HEK293T (cell line): ENCODE results near the gene VSX2.

Experiments used
- CTCF ChIA-PET: fragments of 350-600 bp; formaldehyde crosslinking; extraction: SDS; loops from one replicate; lab custom pipeline; 2021; ENCODE audit warnings: antibody characterized with exemption, inconsistent platforms; lab: Yijun Ruan, JAX
- POLR2A ChIA-PET: fragments of 350-600 bp; formaldehyde crosslinking; extraction: SDS; loops from one replicate; lab custom pipeline; 2020; ENCODE audit warnings: antibody characterized with exemption, inconsistent platforms; lab: Yijun Ruan, JAX
- DNase-seq: peaks from one replicate; pipeline ENCODE4 v3.0.0; 2012; ENCODE audit warnings: mixed read lengths; ENCODE audit errors: extremely low spot score
- ARNT ChIP-seq: fragments of 450-650 bp; IDR thresholded peaks from 2 replicates; pipeline ENCODE4 v1.6.1; 2017; ENCODE audit warnings: mild to moderate bottlenecking
- BHLHE40 ChIP-seq: fragments of 450-650 bp; IDR thresholded peaks from 2 replicates; pipeline ENCODE4 v1.6.1; 2016; ENCODE audit warnings: mild to moderate bottlenecking, moderate library complexity, borderline replicate concordance
- CTBP1 ChIP-seq: fragments of 450-650 bp; IDR thresholded peaks from 2 replicates; pipeline ENCODE4 v1.6.1; 2016; ENCODE audit warnings: borderline replicate concordance
- ELF4 ChIP-seq: fragments of 450-650 bp; IDR thresholded peaks from 2 replicates; pipeline ENCODE4 v1.6.1; 2017; ENCODE audit warnings: antibody characterized with exemption
- FOXA1 ChIP-seq: fragments of 450-650 bp; IDR thresholded peaks from 2 replicates; pipeline ENCODE4 v1.6.1; 2016; ENCODE audit warnings: mild to moderate bottlenecking
- FOXK2 ChIP-seq: fragments of 450-650 bp; IDR thresholded peaks from 2 replicates; pipeline ENCODE4 v1.6.1; 2016; ENCODE audit warnings: mild to moderate bottlenecking
- FOXM1 ChIP-seq: fragments of 450-650 bp; IDR thresholded peaks from 2 replicates; pipeline ENCODE4 v1.6.1; 2017; ENCODE audit warnings: mild to moderate bottlenecking, borderline replicate concordance
- HDGF ChIP-seq: fragments of 450-650 bp; IDR thresholded peaks from 2 replicates; pipeline ENCODE4 v1.6.1; 2017; ENCODE audit warnings: antibody characterized with exemption, borderline replicate concordance
- L3MBTL2 ChIP-seq: fragments of 450-650 bp; conservative IDR thresholded peaks from 2 replicates; pipeline ENCODE4 v1.6.1; 2016; ENCODE audit warnings: mild to moderate bottlenecking
- LEF1 ChIP-seq: fragments of 450-650 bp; IDR thresholded peaks from 2 replicates; pipeline ENCODE4 v1.6.1; 2017; ENCODE audit warnings: mild to moderate bottlenecking, borderline replicate concordance
- NFRKB ChIP-seq: fragments of 450-650 bp; IDR thresholded peaks from 2 replicates; pipeline ENCODE4 v1.6.1; 2016; ENCODE audit warnings: mild to moderate bottlenecking, moderate library complexity
- PKNOX1 ChIP-seq: fragments of 450-650 bp; IDR thresholded peaks from 2 replicates; pipeline ENCODE4 v1.6.1; 2016
- SP1 ChIP-seq: fragments of 450-650 bp; IDR thresholded peaks from 2 replicates; pipeline ENCODE4 v1.6.1; 2017
- SUZ12 ChIP-seq: fragments of 450-650 bp; IDR thresholded peaks from 2 replicates; pipeline ENCODE4 v1.6.1; 2016; ENCODE audit warnings: mild to moderate bottlenecking
- TARDBP ChIP-seq: fragments of 450-650 bp; IDR thresholded peaks from 2 replicates; pipeline ENCODE4 v1.6.1; 2016
- ZNF384 ChIP-seq: fragments of 450-650 bp; IDR thresholded peaks from 2 replicates; pipeline ENCODE4 v1.6.1; 2016

Gene VSX2

GRCh38 chr14:74213907-74214803 lies 25.1 kb upstream of the VSX2 start:
- TF ChIP-seq SP1 (no peak), CTBP1 (no peak), SUZ12 (no peak), ARNT (no peak), L3MBTL2 (no peak), BHLHE40 (no peak), ZNF384 (no peak), PKNOX1 (no peak), FOXK2 (no peak), TARDBP (no peak), FOXM1 (no peak), HDGF (no peak)
- CTCF ChIA-PET, result interaction anchor here (0.6 to 1.4 kb wide), 3 partner anchors 37 to 79 kb away, joined by 3 to 6 read pairs (median 5); no protein-coding TSS in a partner anchor
- POLR2A ChIA-PET, result interaction anchor here (0.8 kb wide), 1 partner anchor 34 kb away, joined by 3 read pairs; no protein-coding TSS in a partner anchor
- DNase-seq, result no peak

GRCh38 chr14:74216671-74217070 lies 22.6 kb upstream of the VSX2 start:
- DNase-seq, result no peak
- ChIA-PET POLR2A (no interaction called here), CTCF (interaction anchor here (0.6 kb wide), 2 partner anchors 35 to 199 kb away, joined by 3 read pairs; no protein-coding TSS in a partner anchor)
- no peak for TF ChIP-seq CTBP1
- no peak for TF ChIP-seq ARNT
- no peak for TF ChIP-seq ZNF384
- TF ChIP-seq HDGF, result no peak
- TF ChIP-seq SP1, result no peak
- TF ChIP-seq ELF4, result no peak
- TF ChIP-seq L3MBTL2, result no peak
- no peak for TF ChIP-seq LEF1
- TF ChIP-seq TARDBP, result no peak

- CTCF ChIA-PET, result interaction anchor here (1.1 to 1.9 kb wide), 3 partner anchors 8 to 39 kb away, joined by 4 to 7 read pairs (median 5); no protein-coding TSS in a partner anchor
Observed at GRCh38 chr14:74217672-74218448, 21.4 kb upstream of the VSX2 start.

GRCh38 chr14:74218462-74218861 lies 20.8 kb upstream of the VSX2 start:
- POLR2A ChIA-PET, result no interaction called here
- no peak for DNase-seq
- CTCF ChIA-PET, result interaction anchor here (0.6 to 1.9 kb wide), 4 partner anchors 9 to 39 kb away, joined by 4 to 7 read pairs (median 6); no protein-coding TSS in a partner anchor
- TF ChIP-seq CTBP1 (no peak), TARDBP (no peak)

More at GRCh38 chr14:74217672-74218448, 21.4 kb upstream of the VSX2 start:
- POLR2A ChIA-PET, result no interaction called here
- peak; percentile 97 for DNase-seq
- peak; percentile 87; the same call in 1 of the 2 replicates for TF ChIP-seq HDGF
- TF ChIP-seq ELF4, result no peak
- no peak for TF ChIP-seq SP1
- peak; percentile 59 for TF ChIP-seq L3MBTL2
- no peak for TF ChIP-seq CTBP1
- TF ChIP-seq ARNT, result no peak
- no peak for TF ChIP-seq PKNOX1
- no peak for TF ChIP-seq BHLHE40
- TF ChIP-seq SUZ12, result no peak
- no peak for TF ChIP-seq FOXA1
- TF ChIP-seq ZNF384, result no peak
- no peak for TF ChIP-seq TARDBP
- TF ChIP-seq LEF1, result 0 out of 2 replicates have a peak, but pooled peaks have one; percentile 22
- no peak for TF ChIP-seq FOXK2
- no peak for TF ChIP-seq FOXM1
- TF ChIP-seq NFRKB, result no peak

- POLR2A ChIA-PET, result no interaction called here
- TF ChIP-seq LEF1 (no peak), ELF4 (no peak), CTBP1 (no peak), TARDBP (no peak), BHLHE40 (no peak), ZNF384 (no peak), L3MBTL2 (no peak), SUZ12 (no peak), FOXK2 (no peak), NFRKB (no peak), HDGF (no peak), SP1 (no peak), FOXM1 (no peak), ARNT (no peak), PKNOX1 (no peak), FOXA1 (no peak)
- CTCF ChIA-PET, result interaction anchor here (0.6 to 1.9 kb wide), 8 partner anchors 9 to 49 kb away, joined by 3 to 7 read pairs (median 4); no protein-coding TSS in a partner anchor
- no peak for DNase-seq
Observed at GRCh38 chr14:74219277-74220205, 19.7 kb upstream of the VSX2 start.
